ENCODE results near the gene TSSC4. TPM values are rescaled to one million over a fixed set of nuclear protein-coding genes. Genes with fewer than 3 reads are reported as not detected.

The TSSC4 gene
- total RNA-seq, 1 donor from 2014 or later, result 59.7 TPM

- H3K9me3 Mint-ChIP-seq, result no peaks in the 10 kb centered on the region
- no peak for TF ChIP-seq CTCF (IDR thresholded peaks at IDR 0.05)
- H3K27ac Mint-ChIP-seq, result no peak overlapping the region
- no peaks in the 10 kb centered on the region for H3K27me3 Mint-ChIP-seq
- intact Hi-C loops (cut with micrococcal nuclease), result no loop called here
- no peak overlapping the region for H3K4me3 Mint-ChIP-seq
- ATAC-seq (ENCODE audit: low read depth), result no peak
- H3K4me1 Mint-ChIP-seq, result no peaks in the 10 kb centered on the region
- no peak for DNase-seq
- ChIA-PET POLR2A (interaction anchor here (0.9 to 1.9 kb wide), 2 partner anchors 10 to 34 kb away, joined by 3 to 10 read pairs; partner anchors contain the start of genes CD81 and TSSC4), CTCF (no interaction called here)
- H3K36me3 Mint-ChIP-seq (ENCODE audit: low read depth), result no peaks in the 10 kb centered on the region
These were observed 33.8 kb upstream of the TSSC4 start for GRCh38 chr11:2366733-2367132.

DNA sequence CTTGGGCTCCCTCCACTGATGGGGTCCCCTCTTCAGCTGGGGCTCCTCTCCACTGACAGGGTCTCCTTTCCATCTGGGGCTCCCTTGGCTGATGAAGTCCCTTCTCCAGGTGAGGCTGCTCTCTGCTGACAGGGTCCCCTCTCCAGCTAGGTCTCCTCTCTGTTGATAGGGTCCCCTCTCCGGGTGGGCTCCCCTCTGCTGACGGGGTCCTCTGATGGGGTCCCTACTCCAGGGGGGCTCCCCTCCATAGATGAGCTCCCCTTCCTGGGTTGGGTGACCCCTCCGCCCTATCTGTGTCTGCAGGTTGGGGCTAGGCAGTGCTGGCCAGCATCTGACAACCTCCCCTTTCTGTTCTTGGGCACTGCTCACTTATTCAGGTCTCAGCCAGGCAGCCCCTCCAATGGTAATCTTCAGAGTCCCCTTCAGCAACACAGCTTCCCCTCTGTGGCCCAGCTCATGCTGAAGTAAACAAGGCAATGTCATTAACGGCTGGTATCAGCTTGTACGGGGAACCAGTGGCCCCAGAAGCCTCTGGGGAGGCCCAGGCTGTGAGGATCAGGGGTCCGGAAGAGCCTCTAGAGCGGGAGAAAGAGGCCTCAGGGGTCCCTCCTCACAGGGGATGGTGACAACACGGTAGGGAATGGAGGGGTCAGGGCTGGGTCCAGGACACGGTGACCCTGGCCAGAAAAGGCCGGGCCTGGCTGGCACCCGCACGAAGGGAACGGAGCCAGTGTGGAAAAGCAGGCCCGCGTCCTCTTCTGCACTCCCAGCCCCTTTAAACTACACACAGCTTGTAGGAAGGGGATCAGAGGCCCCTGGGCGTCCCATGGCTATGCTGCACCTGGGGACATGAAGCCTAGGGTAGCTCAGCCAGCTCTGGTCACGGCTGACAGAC, 33.0 kb upstream of the TSSC4 start:
- no peak overlapping the region for H3K27ac Mint-ChIP-seq
- no peak for TF ChIP-seq CTCF (IDR thresholded peaks at IDR 0.05)
- ChIA-PET CTCF (no interaction called here), POLR2A (interaction anchor here (0.9 to 1.9 kb wide), 2 partner anchors 9 to 33 kb away, joined by 3 to 10 read pairs; partner anchors contain the start of genes CD81 and TSSC4)
- ATAC-seq (ENCODE audit: low read depth) (no peak), DNase-seq (no peak)
- no peak overlapping the region for H3K4me3 Mint-ChIP-seq
- intact Hi-C loops (cut with micrococcal nuclease), result no loop called here
- H3K9me3 Mint-ChIP-seq, result no peaks in the 10 kb centered on the region
- no peaks in the 10 kb centered on the region for H3K36me3 Mint-ChIP-seq (ENCODE audit: low read depth)
- H3K4me1 Mint-ChIP-seq, result no peaks in the 10 kb centered on the region
- no peaks in the 10 kb centered on the region for H3K27me3 Mint-ChIP-seq

GRCh38 chr11:2368178-2368850, 32.2 kb upstream of the TSSC4 start:
- no peak for TF ChIP-seq CTCF (IDR thresholded peaks at IDR 0.05)
- DNase-seq (no peak), ATAC-seq (ENCODE audit: low read depth) (no peak)
- no peaks in the 10 kb centered on the region for H3K27me3 Mint-ChIP-seq
- CTCF ChIA-PET, result no interaction called here
- H3K36me3 Mint-ChIP-seq (ENCODE audit: low read depth), result no peaks in the 10 kb centered on the region
- H3K9me3 Mint-ChIP-seq, result no peaks in the 10 kb centered on the region
- POLR2A ChIA-PET, result interaction anchor here (1.9 kb wide), 1 partner anchor 8 kb away, joined by 10 read pairs; the partner anchor contains the start of gene CD81
- H3K27ac Mint-ChIP-seq, result no peak overlapping the region
- no peak overlapping the region for H3K4me3 Mint-ChIP-seq
- H3K4me1 Mint-ChIP-seq, result no peaks in the 10 kb centered on the region
- intact Hi-C loops (cut with micrococcal nuclease), result no loop called here

DNA sequence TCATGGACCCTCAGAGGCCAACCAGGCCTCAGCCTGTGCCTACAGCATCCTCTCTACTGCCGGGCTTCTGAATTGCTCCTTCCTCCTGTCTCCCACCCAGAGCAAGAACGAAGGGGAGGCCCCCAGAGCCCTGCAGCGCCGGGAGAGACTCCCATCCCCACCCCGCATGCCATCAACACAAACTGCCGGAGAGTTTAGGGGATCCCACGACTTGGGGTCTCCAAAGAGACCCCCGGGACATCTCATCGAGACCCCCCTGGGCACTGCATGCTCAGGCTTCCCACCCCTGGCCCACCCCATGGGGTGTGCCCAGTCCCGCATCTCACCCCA, 31.7 kb upstream of the TSSC4 start:
- H3K27me3 Mint-ChIP-seq, result no peaks in the 10 kb centered on the region
- ATAC-seq (ENCODE audit: low read depth), result no peak

More for the DNA sequence above, 31.7 kb upstream of the TSSC4 start:
- no peak for TF ChIP-seq CTCF (IDR thresholded peaks at IDR 0.05)
- Mint-ChIP-seq H3K4me1 (no peaks in the 10 kb centered on the region), H3K9me3 (no peaks in the 10 kb centered on the region), H3K27ac (no peak overlapping the region), H3K36me3 (ENCODE audit: low read depth) (no peaks in the 10 kb centered on the region), H3K4me3 (no peak overlapping the region)
- DNase-seq, result no peak
- ChIA-PET CTCF (no interaction called here), POLR2A (no interaction called here)
- intact Hi-C loops (cut with micrococcal nuclease), result no loop called here

Measured in activated B cell treated with CpG ODN at 0.5 μM for 24 hours (primary cell).